Lung (tissue), 12 donors: Measurements from ENCODE around the gene HES3. TPM values are rescaled to one million over a fixed set of nuclear protein-coding genes. Genes with fewer than 3 reads are reported as not detected.

ENCODE experiments used
- ATAC-seq: fragments of 200-7000 bp; cut with Tn5 transposase; one replicate; pipeline ENCODE4 v1.9.1; 2020; ENCODE audit warnings: moderate number of reproducible peaks; ENCODE audit not compliant: insufficient read depth, low FRiP score
- DNase-seq, 3 donors: peaks; one replicate each; pipeline ENCODE4 v3.0.0-alpha.2; 2013 to 2017
- H3K27ac ChIP-seq, 2 donors: one replicate each; pipeline ENCODE4 v1.5.1; 2013; ENCODE audit warnings: mild to moderate bottlenecking in 2 of 2, moderate library complexity in 2 of 2, control low read depth in 1 of 2, inconsistent platforms in 1 of 2, low read depth in 1 of 2, low read length in 1 of 2
- H3K27me3 ChIP-seq, 3 donors: one replicate each; pipeline ENCODE4 v1.5.1; 2013; ENCODE audit warnings: low read length in 2 of 3; ENCODE audit not compliant: control insufficient read depth in 3 of 3, insufficient read depth in 3 of 3
- H3K36me3 ChIP-seq, 4 donors: one replicate each; pipeline ENCODE4 v1.5.1; 2013; ENCODE audit warnings: low read length in 4 of 4, mild to moderate bottlenecking in 1 of 4, moderate library complexity in 1 of 4; ENCODE audit not compliant: control insufficient read depth in 4 of 4, insufficient read depth in 4 of 4
- H3K4me1 ChIP-seq, 5 donors: one replicate each; pipeline ENCODE4 v1.5.1; 2013; ENCODE audit warnings: low read length in 5 of 5, mild to moderate bottlenecking in 2 of 5, moderate library complexity in 1 of 5; ENCODE audit not compliant: control insufficient read depth in 5 of 5, insufficient read depth in 5 of 5
- H3K4me3 ChIP-seq: one replicate; pipeline ENCODE4 v1.5.1; 2013; ENCODE audit warnings: mild to moderate bottlenecking, control low read depth, moderate library complexity
- H3K9ac ChIP-seq, 2 donors: one replicate each; pipeline ENCODE4 v1.5.1; 2013; ENCODE audit warnings: low read length in 2 of 2, control low read depth in 1 of 2; ENCODE audit not compliant: insufficient read depth in 1 of 2
- H3K9me3 ChIP-seq, 4 donors: one replicate each; pipeline ENCODE4 v1.5.1; 2013; ENCODE audit warnings: low read length in 3 of 4, mild to moderate bottlenecking in 1 of 4, moderate library complexity in 1 of 4; ENCODE audit not compliant: control insufficient read depth in 4 of 4, insufficient read depth in 3 of 4
- WGBS, 2 donors: extraction: QIAGEN DNeasy Blood & Tissue Kit; methylation state at CpG; one replicate each; pipeline ENCODE4 v1.1.7; 2013; 5-methylcytosine and 5-hydroxymethylcytosine counted together
- polyA plus RNA-seq, 2 donors: library from polyadenylated mRNA; stranded (reverse); fragments of 200-250 nt; gene quantifications; one replicate each; pipeline ENCODE4 v1.2.1, GENCODE V29; 2013
- total RNA-seq, 2 donors: library from RNA; depleted of rRNA in 1 of 2; stranded (reverse); fragments of >200 nt in 1 of 2; gene quantifications; one replicate each; pipeline ENCODE4 v1.2.1, GENCODE V29; 2014 to 2021
- TF ChIP-seq, protein P1 (sequence below): IDR thresholded peaks from 2 replicates; pipeline ENCODE4 v1.5.1; 2012; ENCODE audit warnings: mild to moderate bottlenecking; ENCODE audit errors: control extremely low read depth, extremely low read depth
- donor health status: control.
- donor health status: control.
- donor health status: Bipolar disorder and iron deficiency.
- donor health status: healthy.
- donor health status: DM: yes; HTN: yes; CAD: no.

The HES3 gene
- total and polyA plus RNA-seq, 4 donors, result not detected

GRCh38 chr1:6205849-6206519 lies 38.0 kb upstream of the HES3 start, which contains the start of gene RNF207:
Gene RNF207, plus strand, starts transcription at chr1:6206119. Its CDS starts 417 bp downstream, at chr1:6206536.
- Histone ChIP-seq H3K9me3 (no peaks in the 10 kb centered on the region), H3K9ac (no peak within 1 kb of the TSS), H3K4me1 (peaks cover 0 to 20% (median 4%) of the 10 kb centered on the region in 5 donors), H3K4me3 (peak within 1 kb of the TSS; percentile 77), H3K27ac (peak within 1 kb of the TSS; percentile 78 to 98), H3K27me3 (peaks cover 0 to 21% (median 12%) of the 10 kb centered on the region in 3 donors), H3K36me3 (no peaks in the 10 kb centered on the region)
- peak; percentile 48 to 67 (median 64) for DNase-seq
- peak; percentile 64 for ATAC-seq
- TF ChIP-seq, protein P1, sequence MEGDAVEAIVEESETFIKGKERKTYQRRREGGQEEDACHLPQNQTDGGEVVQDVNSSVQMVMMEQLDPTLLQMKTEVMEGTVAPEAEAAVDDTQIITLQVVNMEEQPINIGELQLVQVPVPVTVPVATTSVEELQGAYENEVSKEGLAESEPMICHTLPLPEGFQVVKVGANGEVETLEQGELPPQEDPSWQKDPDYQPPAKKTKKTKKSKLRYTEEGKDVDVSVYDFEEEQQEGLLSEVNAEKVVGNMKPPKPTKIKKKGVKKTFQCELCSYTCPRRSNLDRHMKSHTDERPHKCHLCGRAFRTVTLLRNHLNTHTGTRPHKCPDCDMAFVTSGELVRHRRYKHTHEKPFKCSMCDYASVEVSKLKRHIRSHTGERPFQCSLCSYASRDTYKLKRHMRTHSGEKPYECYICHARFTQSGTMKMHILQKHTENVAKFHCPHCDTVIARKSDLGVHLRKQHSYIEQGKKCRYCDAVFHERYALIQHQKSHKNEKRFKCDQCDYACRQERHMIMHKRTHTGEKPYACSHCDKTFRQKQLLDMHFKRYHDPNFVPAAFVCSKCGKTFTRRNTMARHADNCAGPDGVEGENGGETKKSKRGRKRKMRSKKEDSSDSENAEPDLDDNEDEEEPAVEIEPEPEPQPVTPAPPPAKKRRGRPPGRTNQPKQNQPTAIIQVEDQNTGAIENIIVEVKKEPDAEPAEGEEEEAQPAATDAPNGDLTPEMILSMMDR, result no peak
- WGBS, 2 donors, result 1% methylated on average over 34 to 66 of the region's 66 CpGs

- H3K4me3 ChIP-seq, result peak overlapping the region; percentile 77
- 12% methylated on average over 20 to 25 of the region's 25 CpGs for WGBS, 2 donors
- H3K27ac ChIP-seq, result peak overlapping the region in 1 of 2 donors; percentile 98
- peaks cover 0 to 20% (median 4%) of the 10 kb centered on the region in 5 donors for H3K4me1 ChIP-seq
- peaks cover 0 to 21% (median 12%) of the 10 kb centered on the region in 3 donors for H3K27me3 ChIP-seq
- TF ChIP-seq, protein P1, result no peak
- DNase-seq (no peak), ATAC-seq (no peak)
- H3K9me3 ChIP-seq, result no peaks in the 10 kb centered on the region
- no peak overlapping the region for H3K9ac ChIP-seq
- no peaks in the 10 kb centered on the region for H3K36me3 ChIP-seq
Observed at GRCh38 chr1:6206520-6206855, 37.5 kb upstream of the HES3 start.

DNA sequence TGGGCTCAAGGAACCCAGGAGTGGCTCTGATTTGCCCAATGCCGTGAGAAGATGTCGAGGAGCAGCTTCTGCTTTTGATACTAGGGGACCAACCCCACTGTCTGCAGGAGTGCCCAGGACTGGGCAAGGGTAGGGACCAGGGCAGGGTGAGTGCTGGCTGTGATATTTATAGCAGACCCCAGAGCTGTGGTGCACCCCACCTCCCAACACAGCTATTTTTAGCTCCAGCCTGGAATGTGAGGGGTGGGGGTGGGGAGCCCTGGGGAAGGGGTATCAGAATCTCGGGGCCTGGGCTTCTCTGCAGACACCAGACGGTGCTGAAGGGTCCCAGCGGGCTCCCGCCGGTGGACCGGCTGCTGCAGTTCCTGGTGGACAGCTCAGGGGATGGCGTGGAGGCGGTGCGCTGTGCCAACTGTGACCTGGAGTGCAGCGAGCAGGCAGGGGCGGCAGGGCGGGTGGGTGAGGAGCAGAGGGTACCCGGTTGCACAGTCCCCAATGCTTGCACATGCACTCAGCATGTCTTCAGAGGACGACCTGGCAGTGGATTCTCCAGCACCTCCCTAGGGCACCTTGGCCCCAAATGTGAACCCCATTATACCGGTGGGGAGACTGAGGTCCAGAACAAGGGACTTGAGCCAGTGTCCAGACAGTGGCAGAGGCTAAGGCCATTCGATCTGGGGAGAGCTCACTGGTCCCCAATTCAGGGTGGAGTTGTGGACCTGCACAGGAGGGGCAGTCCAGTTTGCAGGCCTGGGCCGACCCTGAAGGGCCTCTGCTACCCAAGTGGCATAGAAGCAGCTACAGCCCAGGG lies 36.7 kb upstream of the HES3 start:
- peaks cover 0 to 21% (median 12%) of the 10 kb centered on the region in 3 donors for H3K27me3 ChIP-seq
- H3K9ac ChIP-seq, result no peak overlapping the region
- H3K4me1 ChIP-seq, result peaks cover 0 to 20% (median 4%) of the 10 kb centered on the region in 5 donors
- TF ChIP-seq, protein P1, result no peak
- peak overlapping the region in 1 of 2 donors; percentile 98 for H3K27ac ChIP-seq
- ATAC-seq, result no peak
- no peaks in the 10 kb centered on the region for H3K9me3 ChIP-seq
- no peaks in the 10 kb centered on the region for H3K36me3 ChIP-seq
- H3K4me3 ChIP-seq, result no peak overlapping the region
- WGBS, 2 donors, result 66 to 83% methylated on average over 19 of the region's 19 CpGs
- DNase-seq, result no peak
